CD4-positive, alpha-beta T cell treated with Interleukin-15 for 1 hour (primary cell): ENCODE results near the gene RER1.

Experiments used
- DNase-seq: peaks from one replicate; pipeline ENCODE4 v3.0.0-alpha.2; 2020

RER1 gene

DNA sequence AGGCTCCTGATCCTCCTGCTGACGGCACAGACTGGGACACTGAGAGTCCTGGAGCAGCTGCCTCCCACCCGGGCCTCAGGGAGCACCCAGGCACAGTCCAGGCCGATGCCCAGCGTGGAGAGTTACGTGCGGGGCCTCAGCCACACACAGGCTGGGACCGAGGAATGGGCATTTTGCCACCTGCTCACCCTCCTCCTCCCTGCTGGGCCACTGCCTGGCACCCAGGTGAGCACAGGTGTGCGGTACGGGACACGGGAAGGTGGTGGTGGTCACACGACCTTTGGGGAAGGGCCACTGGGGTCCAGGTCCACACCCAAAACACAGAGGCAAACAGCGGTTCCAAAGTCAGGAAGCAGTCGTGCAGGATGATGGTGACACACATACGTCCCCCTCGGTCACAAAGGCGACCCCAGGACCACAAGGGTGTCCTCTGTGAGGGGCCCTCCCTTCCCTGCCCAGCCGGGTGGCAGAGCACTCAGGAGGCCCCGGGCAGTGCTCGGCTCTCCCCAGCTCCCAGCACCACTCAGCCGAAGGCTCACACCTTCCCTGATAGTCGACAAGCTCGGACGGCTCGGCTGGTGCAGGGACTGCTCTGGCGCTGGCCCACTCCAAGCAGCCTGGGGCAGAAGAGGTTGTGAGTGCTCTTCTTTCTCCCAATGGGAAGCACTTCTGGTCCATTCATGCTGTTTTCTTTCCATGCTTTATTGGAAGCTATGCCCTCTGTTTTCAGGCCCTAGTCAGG, 14.5 kb upstream of the RER1 start:
- no peak for DNase-seq

DNA sequence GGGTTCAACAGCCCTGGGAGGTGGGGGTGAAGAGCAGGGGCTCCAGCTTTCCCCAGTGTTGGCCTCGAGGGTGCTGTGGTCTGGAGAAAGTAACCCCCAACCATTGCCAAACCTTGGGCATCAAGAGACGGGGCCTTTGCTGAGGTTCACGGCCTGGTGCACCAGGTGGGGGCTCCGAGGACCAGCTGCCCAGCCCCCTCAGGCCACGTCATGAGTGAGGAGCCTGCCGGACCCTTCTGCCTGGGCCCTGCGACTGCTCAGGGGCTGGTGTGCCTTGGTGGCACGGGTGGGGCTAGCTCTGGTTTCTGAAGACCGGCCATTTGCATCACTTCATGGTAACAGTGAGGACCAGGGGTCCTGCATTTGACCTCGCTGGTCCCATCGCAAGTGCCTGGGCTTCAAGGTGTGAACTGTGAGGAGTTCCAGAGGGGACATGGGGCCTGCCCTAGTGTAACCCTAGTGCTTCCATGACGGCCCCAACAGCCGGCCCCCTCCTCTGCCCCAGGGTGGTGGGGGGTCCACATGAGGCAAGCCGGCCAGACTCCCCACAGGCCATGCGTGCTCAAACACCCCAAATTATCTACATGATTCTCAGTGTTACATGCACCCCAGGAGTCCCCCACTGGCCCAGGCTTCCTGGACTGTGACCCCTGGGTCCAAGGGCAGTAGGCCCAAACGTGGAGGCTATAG, 13.7 kb upstream of the RER1 start:
- no peak for DNase-seq

DNA sequence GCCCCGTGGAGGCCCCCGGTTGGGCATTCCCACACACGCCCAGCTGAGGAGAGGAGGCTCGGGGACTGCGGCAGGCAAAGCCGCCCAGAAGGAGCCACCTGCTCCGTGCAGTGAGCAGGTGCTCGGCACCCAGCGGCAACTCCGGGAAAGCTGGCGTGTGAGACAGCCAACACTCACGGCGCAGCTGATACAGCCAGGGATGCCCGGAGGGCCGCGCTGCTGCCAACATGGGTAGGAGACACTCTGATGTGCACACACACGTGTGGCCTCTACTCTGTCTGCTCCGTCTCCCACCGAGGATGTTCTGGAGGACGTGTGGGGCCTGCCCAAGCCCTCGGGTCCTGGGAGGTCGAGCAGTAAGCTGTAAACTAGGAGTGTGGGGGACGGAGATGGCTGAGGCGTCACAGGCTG, 13.2 kb upstream of the RER1 start:
- DNase-seq, result no peak

DNA sequence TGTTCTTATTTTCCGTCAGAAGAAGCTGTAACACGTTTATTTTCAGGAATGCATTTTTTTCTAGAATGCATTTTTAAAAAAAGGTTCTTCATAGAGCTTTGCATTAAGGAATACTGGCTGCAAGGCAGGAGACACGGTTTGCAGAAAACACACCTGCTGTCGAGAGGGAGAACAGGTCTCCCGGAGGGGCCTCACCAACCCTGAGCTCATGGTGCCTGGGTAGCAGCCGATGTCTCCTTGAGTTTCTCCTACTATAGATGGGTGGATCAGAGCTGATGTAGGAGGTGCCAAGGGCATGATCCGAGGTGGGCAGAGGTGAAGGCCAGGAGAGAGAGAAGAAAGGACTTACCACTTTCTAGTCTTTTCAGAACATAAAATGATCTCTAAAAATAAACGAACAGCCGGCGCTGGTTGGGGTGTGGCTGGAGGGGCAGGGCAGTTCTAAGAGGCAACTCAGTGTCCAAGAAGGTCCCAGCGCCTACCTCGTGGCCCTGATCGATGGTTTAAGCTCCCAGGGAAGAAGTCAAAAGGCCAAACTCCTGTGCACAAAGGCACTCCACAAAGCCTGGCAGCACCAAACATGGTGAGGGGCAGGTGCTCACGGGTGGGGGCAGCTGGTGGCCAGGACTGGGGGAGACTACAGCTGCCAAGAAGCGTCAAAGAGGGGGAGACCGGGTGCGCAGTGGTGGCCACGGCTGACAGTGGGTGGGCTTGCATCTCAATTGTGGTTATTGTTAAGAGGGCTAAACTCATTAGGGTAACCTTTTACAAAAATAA, 12.5 kb upstream of the RER1 start:
- peak; percentile 11 for DNase-seq

DNA sequence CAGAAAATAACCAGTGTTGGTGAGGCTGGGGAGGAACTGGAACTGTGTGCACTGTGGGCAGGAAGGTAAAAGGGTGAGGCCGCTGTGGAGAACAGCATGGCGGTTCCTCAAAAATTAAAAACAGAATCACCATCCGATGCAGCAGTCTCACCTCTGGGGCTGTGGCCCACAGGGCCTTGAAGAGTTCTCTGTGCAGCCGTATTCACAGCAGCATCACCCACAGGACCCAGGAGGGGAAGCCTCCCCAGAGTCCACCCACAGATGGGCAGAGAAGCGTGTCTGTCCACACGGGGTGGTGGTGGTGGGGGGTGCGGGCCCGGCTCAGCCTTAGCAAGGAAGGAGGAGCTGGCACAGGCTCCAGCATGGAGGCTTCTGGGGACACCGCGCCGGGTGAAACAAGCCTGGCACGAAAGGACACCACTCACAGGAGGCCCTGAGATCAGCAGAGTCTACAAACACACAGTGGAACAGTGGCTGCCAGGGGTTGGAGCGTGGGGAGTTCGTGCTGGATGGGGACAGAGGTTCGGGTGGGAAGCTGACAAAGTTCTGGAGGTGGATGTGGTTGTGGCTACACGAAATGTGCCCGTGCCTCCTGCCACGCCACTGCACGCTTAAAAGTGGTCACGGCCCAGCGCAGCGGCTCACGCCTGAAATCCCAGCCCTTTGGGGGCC, 11.8 kb upstream of the RER1 start:
- peak; percentile 3 for DNase-seq

DNA sequence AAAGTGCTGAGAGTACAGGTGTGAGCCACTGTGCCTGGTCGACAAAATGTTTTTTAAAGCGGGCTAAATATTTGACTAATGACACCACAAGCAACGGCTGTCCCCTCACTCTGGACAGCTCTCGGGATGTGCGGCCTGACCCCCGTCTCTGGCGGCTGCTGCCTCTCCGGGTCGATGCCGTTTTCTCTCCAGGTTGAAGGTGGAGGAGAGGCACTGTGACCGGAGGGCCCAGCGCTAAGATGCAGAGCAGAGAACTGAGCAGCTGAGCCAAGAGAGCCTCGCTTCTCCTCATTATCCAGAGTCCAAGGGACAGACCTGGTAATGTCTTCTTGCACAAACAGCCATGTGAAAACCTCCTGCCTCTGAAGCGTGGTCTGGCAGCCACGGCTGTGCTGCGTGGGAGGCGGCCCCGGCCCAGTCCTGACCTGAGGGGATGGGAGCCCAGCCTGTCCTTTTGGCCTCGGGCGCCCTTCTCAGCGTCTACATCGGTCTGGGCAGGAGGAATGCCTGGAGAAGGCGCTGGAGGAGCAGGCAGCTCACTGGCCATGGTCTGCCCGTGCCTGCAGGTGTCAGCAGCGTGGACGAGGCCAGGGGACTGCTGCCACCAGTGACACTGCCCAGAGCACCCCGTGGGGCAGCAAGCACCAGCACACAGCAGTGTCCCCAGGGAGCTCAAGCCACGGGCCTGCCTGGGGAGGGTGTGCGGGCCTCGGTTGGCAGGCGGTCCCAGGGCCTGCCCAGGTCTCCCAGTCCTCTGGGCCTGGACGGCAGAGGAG, 10.6 kb upstream of the RER1 start:
- DNase-seq, result no peak

GRCh38 chr1:2381741-2382620, 9.7 kb upstream of the RER1 start:
- DNase-seq, result peak; percentile 75

DNA sequence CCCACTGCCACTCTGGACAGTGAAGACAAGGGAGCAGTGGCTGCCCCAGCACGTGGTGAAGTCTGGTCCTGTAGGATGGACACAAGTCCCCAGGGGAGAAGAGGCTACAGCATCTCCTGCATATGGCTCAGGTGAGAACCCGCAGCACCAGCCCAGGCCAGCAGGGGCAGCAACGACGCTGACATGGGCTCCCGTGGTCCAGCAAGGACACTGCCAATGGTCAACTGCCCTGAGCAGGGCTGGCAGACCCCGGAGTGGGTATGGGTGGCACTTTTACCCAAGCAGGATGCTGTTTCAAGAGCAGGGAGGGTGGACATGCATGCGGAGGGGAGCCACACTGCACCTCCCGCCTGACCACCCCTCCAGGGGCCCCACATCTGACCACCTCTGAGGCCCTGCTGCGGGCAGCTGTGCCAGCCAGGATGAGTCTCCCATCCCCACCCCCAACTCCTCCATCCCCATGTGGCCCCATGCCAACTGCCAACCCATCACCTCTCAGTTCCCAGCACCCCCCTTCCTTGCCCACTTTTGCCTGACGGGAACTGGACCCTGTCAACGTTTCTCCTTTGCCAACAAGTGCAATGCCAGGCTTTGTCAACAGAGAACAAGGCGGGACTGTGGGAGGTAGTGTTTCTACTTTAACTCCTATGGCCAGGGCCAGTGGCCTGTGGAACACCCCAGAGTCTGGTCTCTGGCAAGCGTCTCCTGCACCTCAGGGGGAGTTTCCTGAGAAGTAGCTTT, 8.8 kb upstream of the RER1 start:
- no peak for DNase-seq

DNA sequence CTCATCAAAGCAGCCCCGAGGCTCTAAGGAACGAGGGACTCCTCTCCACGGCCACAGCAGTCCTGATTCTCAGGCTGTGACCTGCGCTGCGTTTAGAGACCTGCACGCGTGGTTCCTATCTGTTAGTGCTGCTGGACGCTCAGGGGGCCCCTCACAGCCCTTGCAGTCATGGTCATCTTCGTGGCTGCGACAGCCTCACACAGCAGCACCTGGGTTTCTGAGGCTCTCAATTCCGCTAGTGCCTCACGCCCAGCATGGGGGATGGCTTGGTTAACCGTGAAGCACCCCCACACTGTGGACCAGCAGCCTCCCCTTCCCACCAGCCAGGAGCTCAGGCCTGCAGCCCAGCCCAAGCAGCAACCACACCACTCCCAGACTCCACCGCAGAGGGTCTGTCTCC, 8.1 kb upstream of the RER1 start:
- peak; percentile 3 for DNase-seq

GRCh38 chr1:2384130-2384860, 7.3 kb upstream of the RER1 start:
- peak; percentile 4 for DNase-seq

DNA sequence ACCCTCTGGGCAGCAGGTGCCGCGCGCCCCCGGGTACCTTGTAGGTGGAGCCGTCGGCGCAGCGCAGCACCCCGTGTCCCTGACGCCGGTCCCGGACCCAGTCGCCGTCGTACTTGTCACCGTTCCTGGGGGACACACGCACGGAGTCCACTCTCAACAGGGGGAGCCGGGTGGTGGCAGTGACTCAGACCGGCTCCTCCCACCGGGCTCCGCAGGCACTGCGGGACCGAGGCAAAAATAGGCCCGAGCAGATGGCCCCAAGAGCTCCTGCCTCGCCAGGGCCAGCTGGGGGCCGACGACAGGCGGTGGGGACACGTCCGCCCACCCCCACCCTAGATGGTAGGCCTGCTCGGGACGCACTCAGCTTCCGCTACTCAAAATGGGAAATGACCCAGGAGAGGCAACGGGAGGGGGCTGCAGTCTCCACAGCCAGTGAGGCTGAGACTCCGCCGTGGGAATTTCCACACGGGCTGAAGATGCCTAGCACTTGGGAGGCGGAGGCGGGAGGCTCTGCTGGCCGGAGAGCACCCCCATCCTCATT, 6.6 kb upstream of the RER1 start:
- DNase-seq, result peak; percentile 13

GRCh38 chr1:2385606-2386280, 5.9 kb upstream of the RER1 start:
- DNase-seq, result no peak

GRCh38 chr1:2386636-2387611, 4.7 kb upstream of the RER1 start:
- DNase-seq, result no peak

- DNase-seq, result no peak
Measured at GRCh38 chr1:2388004-2388913, 3.4 kb upstream of the RER1 start.

- DNase-seq, result no peak
Measured at GRCh38 chr1:2389644-2390043, 2.0 kb upstream of the RER1 start.

DNA sequence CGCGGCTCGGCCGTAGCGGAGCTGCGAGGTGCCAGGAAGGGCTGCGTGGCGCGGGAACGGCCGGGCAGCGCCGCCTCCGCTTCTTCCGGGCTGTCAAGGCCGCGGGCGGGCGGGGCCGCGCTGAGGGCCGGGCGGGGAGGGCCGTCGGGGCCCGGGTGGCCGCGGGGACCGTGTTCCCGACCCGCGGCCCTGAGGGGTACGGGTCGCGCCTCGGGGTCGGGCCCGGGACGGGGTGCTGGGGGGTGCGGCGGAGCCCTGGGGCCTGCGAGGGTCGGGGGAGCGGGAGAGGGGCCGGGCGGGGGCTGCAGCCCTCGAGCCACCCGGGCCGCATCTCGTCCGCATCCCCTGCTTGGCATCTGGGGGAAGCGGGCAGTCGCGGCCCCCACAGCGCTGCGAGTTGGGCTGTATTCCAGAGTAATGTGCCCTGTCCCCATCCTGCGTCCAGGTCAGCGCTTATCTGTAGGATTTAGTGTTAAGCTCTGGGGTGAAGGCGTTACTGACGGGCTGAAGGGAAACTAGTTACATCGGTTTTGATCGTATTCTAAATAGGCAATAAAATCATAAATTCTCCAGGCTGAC, 379 bp downstream of the RER1 start:
- DNase-seq, result no peak
